HG02870 (cell line): ENCODE measurements around the gene PPP2R3C.
"Not testable (repeated sequence)": the region's sequence is repeated elsewhere in the genome, so short reads cannot be mapped to it uniquely, and the experiment has no call there.

Experiments
- ATAC-seq: cut with Tn5 transposase; IDR thresholded peaks from one replicate; pipeline ENCODE4 v1.9.1; 2021; ENCODE audit warnings: mild to moderate bottlenecking, moderate library complexity; ENCODE audit not compliant: unreplicated experiment

Gene PPP2R3C

GRCh38 chr14:35065731-35066130 lies 56.1 kb downstream of the PPP2R3C start:
- not testable (repeated sequence) for ATAC-seq

DNA sequence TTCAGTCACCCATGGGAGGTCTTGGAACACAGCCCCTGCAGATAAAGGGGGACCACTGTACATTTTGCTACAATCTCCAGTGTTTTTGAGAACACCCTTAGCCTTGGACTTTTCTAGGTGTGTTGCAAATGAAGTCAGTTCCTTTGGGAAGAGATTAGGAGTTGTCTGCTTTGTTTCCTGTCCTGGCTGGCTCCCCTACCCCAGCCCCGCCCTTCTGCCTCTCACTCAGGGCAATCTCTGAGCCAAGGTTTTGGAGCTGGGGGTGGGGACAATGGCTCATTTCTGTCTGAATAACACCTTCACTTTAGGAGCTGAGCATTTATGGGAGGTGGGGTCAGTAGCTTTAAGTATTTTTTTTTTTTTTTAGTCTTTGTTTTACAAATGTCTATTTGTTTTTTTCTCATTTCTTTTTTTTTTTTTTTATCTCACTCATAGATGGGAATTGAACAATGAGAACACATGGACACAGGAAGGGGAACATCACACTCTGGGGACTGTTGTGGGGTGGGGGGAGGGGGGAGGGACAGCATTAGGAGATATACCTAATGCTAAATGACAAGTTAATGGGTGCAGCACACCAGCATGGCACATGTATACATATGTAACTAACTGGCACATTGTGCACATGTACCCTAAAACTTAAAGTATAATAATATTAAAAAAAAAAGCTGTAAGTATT lies 60.5 kb downstream of the PPP2R3C start:
- ATAC-seq: not testable (repeated sequence)

DNA sequence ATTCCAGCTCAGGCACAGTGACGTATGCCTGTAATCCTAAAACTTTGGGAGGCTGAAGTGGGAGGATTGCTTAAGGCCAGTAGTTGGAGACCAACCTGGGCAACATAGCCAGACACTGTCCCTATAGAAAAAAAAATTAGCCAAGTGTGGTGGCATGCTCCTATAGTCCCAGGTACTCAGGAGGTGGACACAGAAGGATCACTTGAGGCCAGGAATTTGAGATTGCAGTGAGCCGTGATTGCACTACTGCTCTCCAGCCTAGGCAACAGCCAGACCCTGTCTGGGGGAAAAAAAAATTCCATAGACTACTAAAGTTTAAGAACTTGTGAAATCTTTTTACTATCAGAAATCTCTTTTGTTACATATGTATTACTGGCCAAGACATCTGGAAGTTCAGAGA lies 69.2 kb downstream of the PPP2R3C start:
- ATAC-seq: no peak

DNA sequence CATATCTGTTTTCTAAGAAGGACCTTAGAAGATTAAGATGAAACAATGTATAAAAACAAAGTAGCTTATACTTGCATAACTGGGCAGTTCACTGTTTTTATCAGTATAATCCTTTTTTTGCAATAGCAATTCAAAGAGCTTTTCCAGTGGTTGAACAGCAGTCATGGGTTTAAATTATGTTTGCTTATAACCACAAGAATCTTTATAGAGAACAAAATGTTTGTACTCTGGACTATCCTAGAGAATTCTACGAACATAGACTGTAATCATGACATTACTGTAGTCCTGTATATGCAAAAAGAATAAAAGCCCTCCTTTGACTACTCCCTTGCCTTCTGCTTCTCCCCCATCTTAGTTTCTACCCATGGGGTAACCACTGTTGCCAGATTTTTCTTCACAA lies 70.0 kb downstream of the PPP2R3C start:
- ATAC-seq: no peak

GRCh38 chr14:35050652-35051051 lies 71.1 kb downstream of the PPP2R3C start:
- ATAC-seq: no peak

DNA sequence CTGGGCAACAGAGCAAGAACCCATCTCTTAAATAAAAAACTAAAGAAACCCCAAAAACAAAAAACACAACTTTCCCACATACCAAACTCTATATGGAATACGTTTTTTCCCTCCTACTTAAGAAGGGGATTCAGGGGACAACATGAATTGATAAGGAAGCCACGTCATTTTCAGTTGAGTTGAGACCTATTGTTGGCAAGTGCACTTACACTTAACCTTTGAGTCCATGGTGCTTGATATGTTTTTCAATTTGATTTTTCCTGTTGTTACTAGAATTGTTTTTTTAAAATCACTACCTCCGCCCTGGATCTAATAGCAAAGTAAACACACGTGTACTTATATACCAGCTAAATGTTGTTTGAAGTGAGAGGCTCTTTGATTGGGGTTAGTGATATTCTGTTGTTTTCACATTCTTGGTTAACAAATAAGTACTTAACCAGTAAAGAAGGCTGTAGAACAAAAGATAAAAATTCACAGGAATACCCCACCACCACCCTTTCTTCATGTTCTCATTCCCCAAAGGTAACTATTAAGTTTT lies 73.7 kb downstream of the PPP2R3C start:
- ATAC-seq: no peak

DNA sequence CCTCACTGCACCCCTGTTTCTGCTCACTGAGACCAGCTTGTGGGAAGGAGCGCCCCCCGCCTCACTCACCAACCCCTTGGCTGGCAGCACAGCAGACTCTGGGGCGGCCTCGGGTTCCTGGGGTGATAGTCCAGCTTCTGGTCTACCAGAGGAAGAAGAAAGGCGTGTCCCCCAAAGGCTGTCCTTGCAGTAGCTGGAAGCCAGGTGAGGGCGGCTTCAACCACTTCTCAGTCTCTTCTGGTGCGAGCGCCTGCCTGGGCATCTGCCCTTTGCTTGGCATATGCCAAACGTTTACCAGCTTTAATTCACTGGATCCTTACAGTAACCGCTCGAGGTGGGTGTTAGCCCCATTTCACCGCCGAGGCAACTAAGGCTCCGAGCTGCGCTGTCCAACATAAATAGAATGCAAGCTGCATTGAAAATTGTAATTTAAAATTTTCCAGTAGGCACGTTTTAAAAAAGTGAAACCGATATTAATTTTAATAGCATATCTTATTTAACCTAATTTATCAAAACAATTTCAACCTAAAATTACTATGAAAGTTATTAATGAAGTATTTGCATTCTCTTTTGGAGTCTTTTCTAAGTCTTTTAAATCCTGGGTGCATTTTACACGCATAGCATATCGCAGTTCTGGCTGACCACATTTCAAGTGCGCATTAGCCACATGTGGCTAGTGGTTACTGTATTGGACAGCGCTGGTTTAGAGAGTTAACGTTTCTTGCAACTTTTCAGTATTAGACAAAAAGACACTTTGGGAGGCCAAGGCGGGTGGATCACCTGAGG lies 74.8 kb downstream of the PPP2R3C start:
- peak; percentile 26 for ATAC-seq

DNA sequence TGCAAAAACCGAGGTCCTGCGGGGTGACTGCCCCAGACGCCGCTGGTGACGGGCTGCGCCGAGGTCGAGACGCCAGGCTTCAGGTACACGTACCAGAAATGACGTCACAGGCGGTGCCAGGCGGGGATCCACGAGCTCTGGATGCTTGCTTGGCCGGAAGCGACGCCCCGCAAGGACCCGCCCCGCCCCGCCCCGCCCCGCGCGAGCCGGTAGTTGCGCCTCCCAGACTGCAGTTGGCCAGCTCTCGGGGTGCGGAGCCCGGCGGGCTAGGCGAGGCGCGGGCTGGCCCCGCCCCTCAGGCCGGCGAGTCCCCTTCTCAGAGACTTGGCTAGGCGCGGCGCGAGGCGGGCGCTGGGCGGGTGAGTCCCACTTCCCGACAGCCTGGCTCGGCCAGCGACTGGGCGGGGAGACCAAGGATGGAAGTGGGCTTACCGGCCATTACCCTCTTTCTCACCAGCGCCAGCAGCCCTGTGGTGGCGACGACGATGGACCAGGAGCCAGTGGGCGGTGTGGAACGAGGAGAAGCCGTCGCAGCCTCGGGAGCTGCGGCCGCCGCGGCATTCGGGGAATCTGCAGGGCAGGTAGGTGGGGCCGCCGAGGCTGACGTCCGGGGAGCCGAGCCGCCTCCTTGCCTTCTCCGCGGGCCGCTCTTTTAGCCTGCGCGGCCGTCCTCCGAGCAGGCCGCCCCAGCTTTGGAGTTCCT lies 75.6 kb downstream of the PPP2R3C start, which contains the start of gene FAM177A1:
FAM177A1 (plus strand) TSS at position 225 of the 703 bp plus-strand sequence; CDS start at position 417, 192 bp downstream.
- ATAC-seq: peak; percentile 92

- no peak for ATAC-seq
Observed at GRCh38 chr14:35045798-35046047, 76.1 kb downstream of the PPP2R3C start.

DNA sequence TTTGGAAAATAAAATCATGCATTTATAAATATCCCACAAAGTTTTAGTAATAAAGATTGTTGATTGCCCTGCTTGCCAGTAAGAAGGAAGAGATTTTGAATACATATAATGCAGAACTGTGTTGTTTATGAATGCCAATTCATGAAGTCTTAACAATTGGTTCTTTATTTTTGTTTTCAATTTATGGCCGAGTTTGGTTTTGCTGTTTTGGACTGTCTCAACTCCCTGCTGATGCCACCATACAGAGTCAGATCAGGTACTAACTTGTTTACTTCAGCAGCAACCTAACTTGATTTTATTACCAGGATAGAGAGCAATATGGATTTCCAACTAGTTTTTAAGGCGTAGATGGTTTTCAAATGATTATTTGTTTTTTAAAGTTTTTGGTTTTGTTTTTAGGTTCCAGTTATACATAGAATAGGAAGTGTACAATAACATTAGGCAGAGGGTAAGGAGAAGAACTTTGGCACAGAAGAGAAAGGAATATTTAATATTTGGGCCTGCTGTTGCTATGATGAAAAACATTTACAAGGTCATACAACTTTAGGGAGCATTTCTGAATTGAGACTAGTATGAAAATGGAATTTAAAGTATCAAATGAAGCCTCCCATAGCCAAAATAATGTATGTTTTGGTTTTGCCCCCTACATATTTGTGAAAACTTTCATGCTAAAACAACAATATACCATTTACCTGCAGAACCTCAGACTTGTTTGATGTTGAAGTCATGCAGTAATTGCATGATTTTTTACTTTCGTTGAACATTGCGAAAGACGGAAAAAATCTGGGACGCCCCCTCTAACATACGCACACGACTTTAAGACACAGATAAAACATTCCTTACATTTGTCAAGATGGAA lies 76.6 kb downstream of the PPP2R3C start:
- no peak for ATAC-seq

DNA sequence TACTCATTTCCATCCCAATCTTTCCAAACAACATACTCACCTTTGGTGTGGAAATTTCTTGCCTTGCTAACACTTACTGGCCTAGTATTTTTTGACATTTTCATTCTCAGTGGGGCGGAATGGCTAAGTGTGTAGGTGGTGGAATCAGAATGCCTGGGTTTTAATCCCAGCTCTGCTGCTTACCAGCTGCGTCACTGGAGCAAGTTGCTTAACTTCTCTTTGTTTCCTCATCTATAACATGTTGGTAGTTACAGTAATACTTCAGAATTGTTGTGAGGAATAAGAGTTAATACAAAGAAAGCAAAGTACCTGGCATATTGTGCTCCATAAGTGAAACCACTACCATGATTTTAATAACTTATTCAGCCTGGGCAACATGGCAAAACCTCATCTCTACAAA lies 78.7 kb downstream of the PPP2R3C start:
- ATAC-seq: no peak

GRCh38 chr14:35042632-35043031 lies 79.2 kb downstream of the PPP2R3C start:
- ATAC-seq: no peak

DNA sequence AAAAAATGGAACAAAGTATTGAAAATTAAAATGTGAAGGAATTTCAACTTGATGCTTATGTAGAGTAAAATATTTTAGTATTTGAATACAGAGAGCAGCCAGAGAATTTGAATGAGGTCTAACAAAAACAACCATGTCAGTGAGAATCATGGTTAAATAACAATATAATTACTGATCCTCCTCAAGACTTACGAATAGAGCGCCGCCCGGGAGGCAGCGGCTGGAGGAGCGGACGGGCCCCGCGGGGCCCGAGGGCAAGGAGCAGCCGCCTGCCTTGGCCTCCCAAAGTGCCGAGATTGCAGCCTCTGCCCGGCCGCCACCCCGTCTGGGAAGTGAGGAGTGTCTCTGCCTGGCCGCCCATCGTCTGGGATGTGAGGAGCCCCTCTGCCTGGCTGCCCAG lies 83.5 kb downstream of the PPP2R3C start:
- ATAC-seq: not testable (repeated sequence)
